Adrenal gland (tissue), 12 donors: ENCODE measurements around the gene FKBP6. TPM values are rescaled to one million over a fixed set of nuclear protein-coding genes. Genes with fewer than 3 reads are reported as not detected.
"Not testable (repeated sequence)": the region's sequence is repeated elsewhere in the genome, so short reads cannot be mapped to it uniquely, and the experiment has no call there.

Source experiments
- DNase-seq, 7 donors: peaks; one replicate each; pipeline ENCODE4 v3.0.0-alpha.2; 2019 to 2020
- H3K27ac ChIP-seq, 5 donors: fragments of 200-600 bp; sonication (generic) in 4 of 5; 1 replicate in 3 of 5; 2 replicates in 2 of 5; pipeline versions ENCODE4 v1.5.1 to v1.8.0; 2016 to 2020; ENCODE audit warnings: mild to moderate bottlenecking in 1 of 5
- H3K27me3 ChIP-seq: fragments of 200-600 bp; 2 replicates; pipeline ENCODE4 v1.8.0; 2021
- H3K36me3 ChIP-seq, 2 donors: fragments of 200-600 bp; replicated peaks in 1 of 2; 1 replicate in 1 of 2; 2 replicates in 1 of 2; pipeline versions ENCODE4 v1.5.1 to v1.8.0; 2018 to 2022
- H3K4me1 ChIP-seq, 2 donors: fragments of 200-600 bp; replicated peaks in 1 of 2; 1 replicate in 1 of 2; 2 replicates in 1 of 2; pipeline versions ENCODE4 v1.5.1 to v1.8.0; 2018 to 2021
- H3K4me3 ChIP-seq, 4 donors: fragments of 200-600 bp; sonication (generic) in 3 of 4; one replicate each; pipeline ENCODE4 v1.5.1; 2016 to 2018
- H3K9me3 ChIP-seq, 3 donors: fragments of 200-600 bp; sonication (generic) in 1 of 3; replicated peaks in 1 of 3; 1 replicate in 2 of 3; 2 replicates in 1 of 3; pipeline versions ENCODE4 v1.5.1 to v1.8.0; 2016 to 2021
- CTCF ChIP-seq, 6 experiments: fragments of 450-650 bp in 4 of 6; fragments of 200-600 bp in 2 of 6; sonication (generic) in 1 of 6; IDR thresholded peaks; 1 replicate in 5 of 6; 2 replicates in 1 of 6; pipeline versions ENCODE4 v1.5.1 to v1.8.0; 2016 to 2021; ENCODE audit warnings: antibody characterized with exemption in 6 of 6, mild to moderate bottlenecking in 2 of 6, moderate library complexity in 1 of 6
- POLR2A ChIP-seq, 2 donors: fragments of 450-650 bp; IDR thresholded peaks; one replicate each; pipeline ENCODE4 v1.6.1; 2017; ENCODE audit warnings: antibody characterized with exemption in 2 of 2, mild to moderate bottlenecking in 2 of 2, moderate library complexity in 1 of 2
- WGBS, 4 donors: extraction: QIAGEN DNeasy Blood & Tissue Kit in 2 of 4; methylation state at CpG; one replicate each; pipeline versions ENCODE4 v1.1.5 to v1.1.7; 2013 to 2017; 5-methylcytosine and 5-hydroxymethylcytosine counted together
- intact Hi-C, 2 donors: fragments of 100-400 bp; cut with DNase I; formaldehyde crosslinking; loops; one replicate each; pipeline versions ENCODE4 v1.14.1 to v1.15.0; 2022 to 2023
- polyA plus RNA-seq, 3 donors: library from polyadenylated mRNA; stranded (reverse); fragments of 200-250 nt in 2 of 3; fragments of 350-450 nt in 1 of 3; fragmentation: Illumina TruSeq in 1 of 3; extraction: RNeasy Lipid Tissue Mini Kit (QIAGEN cat#74804) in 1 of 3; gene quantifications; one replicate each; pipeline ENCODE4 v1.2.3, GENCODE V29; 2013 to 2014
- total RNA-seq, 9 donors: library from RNA; depleted of rRNA in 4 of 9; stranded (reverse); fragments of >200 nt in 4 of 9; fragments of 120-200 nt in 1 of 9; fragmentation: NEBNext Ultra II Directional in 1 of 9; extraction: Animal tissue kit (Norgen Biotek cat#: 25700) in 1 of 9; gene quantifications; one replicate each; pipeline versions ENCODE4 v1.1.0 to v1.2.4, GENCODE V29; 2013 to 2023
- donor health status: healthy with polysubstance abuse.
- donor health status: Bipolar disorder and iron deficiency.
- donor health status: DM: yes; HTN: yes; CAD: no.
- donor health status: DM: no; HTN: no; CAD: no.
- donor health status: DM: no; HTN: no; CAD: no.
- donor health status: DM: yes; HTN: yes; CAD: no.

The FKBP6 gene
- total and polyA plus RNA-seq, 12 donors: 0.07 to 0.88 (median 0.15) TPM; not detected in 9

GRCh38 chr7:73314271-73314670 lies 13.7 kb upstream of the FKBP6 start:
- Histone ChIP-seq H3K9me3 (no peaks in the 10 kb centered on the region), H3K27me3 (no peaks in the 10 kb centered on the region), H3K4me1 (peaks cover 0 to under 1% of the 10 kb centered on the region in 2 donors), H3K36me3 (no peaks in the 10 kb centered on the region), H3K4me3 (no peak overlapping the region), H3K27ac (no peak overlapping the region)
- TF ChIP-seq POLR2A (IDR thresholded peaks at IDR 0.05) (no peak), CTCF (IDR thresholded peaks at IDR 0.05) (no peak)
- DNase-seq: no peak
- WGBS, 4 donors: 88 to 92% (median 90%) methylated on average over 2 to 5 of the region's 5 CpGs
- intact Hi-C loops: no loop called here

- Histone ChIP-seq H3K27me3 (no peaks in the 10 kb centered on the region), H3K4me1 (no peaks in the 10 kb centered on the region), H3K36me3 (no peaks in the 10 kb centered on the region), H3K4me3 (no peak overlapping the region), H3K9me3 (no peaks in the 10 kb centered on the region), H3K27ac (no peak overlapping the region)
- WGBS, 4 donors: 84 to 97% (median 87%) methylated on average over 9 of the region's 9 CpGs
- intact Hi-C loops: no loop called here
- TF ChIP-seq CTCF (IDR thresholded peaks at IDR 0.05) (no peak), POLR2A (IDR thresholded peaks at IDR 0.05) (no peak)
- DNase-seq: no peak
These were observed 11.4 kb upstream of the FKBP6 start for GRCh38 chr7:73316521-73316920.

GRCh38 chr7:73318656-73319204 lies 9.2 kb upstream of the FKBP6 start:
- H3K27me3 ChIP-seq, intact Hi-C loops, H3K36me3 ChIP-seq, H3K9me3 ChIP-seq, H3K27ac ChIP-seq, DNase-seq, H3K4me1 ChIP-seq, H3K4me3 ChIP-seq: not testable (repeated sequence)
- 40 to 87% (median 84%) methylated on average over 2 to 17 of the region's 18 CpGs for WGBS, 4 donors

GRCh38 chr7:73319541-73319940 lies 8.4 kb upstream of the FKBP6 start:
- H3K9me3 ChIP-seq, H3K27me3 ChIP-seq, H3K27ac ChIP-seq, H3K4me3 ChIP-seq, H3K36me3 ChIP-seq, H3K4me1 ChIP-seq, intact Hi-C loops: not testable (repeated sequence)
- DNase-seq: peak in 1 of 7 donors; percentile 22
- 25 to 83% (median 64%) methylated on average over 1 to 9 of the region's 9 CpGs for WGBS, 4 donors

- H3K9me3 ChIP-seq, H3K4me3 ChIP-seq, H3K27me3 ChIP-seq, H3K27ac ChIP-seq, H3K36me3 ChIP-seq, H3K4me1 ChIP-seq: not testable (repeated sequence)
- intact Hi-C loops: loop anchor here (5.0 kb wide), 2 partner anchors 127 to 132 kb away; no protein-coding TSS in a partner anchor
- WGBS, 4 donors: 76 to 81% (median 78%) methylated on average over 9 of the region's 9 CpGs
- DNase-seq: peak in 1 of 7 donors; percentile 27
These were observed 8.0 kb upstream of the FKBP6 start for GRCh38 chr7:73320009-73320408.

GRCh38 chr7:73323434-73324080 lies 4.4 kb upstream of the FKBP6 start:
- not testable (repeated sequence) for H3K27ac ChIP-seq, H3K4me1 ChIP-seq, H3K36me3 ChIP-seq, H3K27me3 ChIP-seq, H3K4me3 ChIP-seq, H3K9me3 ChIP-seq, DNase-seq
- intact Hi-C loops: loop anchor here (5.0 kb wide), 2 partner anchors 124 to 129 kb away; no protein-coding TSS in a partner anchor
- 61 to 74% (median 65%) methylated on average over 5 of the region's 5 CpGs for WGBS, 4 donors
